Omental fat pad (tissue), 4 donors: ENCODE measurements around the gene C20orf96. TPM values are rescaled to one million over a fixed set of nuclear protein-coding genes. Genes with fewer than 3 reads are reported as not detected.

Experiments
- ATAC-seq: fragments of 150-250 bp; one replicate; pipeline ENCODE4 v1.9.1; 2016; ENCODE audit warnings: mild to moderate bottlenecking, moderate library complexity; ENCODE audit not compliant: low FRiP score
- DNase-seq: peaks from one replicate; pipeline ENCODE4 v3.0.0-alpha.2; 2019; ENCODE audit warnings: low spot score
- CTCF ChIP-seq, 3 donors: fragments of 450-650 bp; IDR thresholded peaks; one replicate each; pipeline ENCODE4 v1.5.1; 2016 to 2017; ENCODE audit warnings: antibody characterized with exemption in 3 of 3, mild to moderate bottlenecking in 3 of 3, moderate library complexity in 2 of 3
- total RNA-seq, 4 donors: library from RNA; depleted of rRNA; stranded (reverse); fragments of >200 nt; gene quantifications; one replicate each; pipeline ENCODE4 v1.1.0, GENCODE V29; 2016

C20orf96 gene
- total RNA-seq, 4 donors from 2014 or later, result 1.4 to 3.0 (median 1.9) TPM

GRCh38 chr20:311609-312008, 21.1 kb upstream of the C20orf96 start:
- no peak for DNase-seq
- ATAC-seq, result no peak
- no peak for TF ChIP-seq CTCF (IDR thresholded peaks at IDR 0.05)

- no peak for DNase-seq
- no peak for TF ChIP-seq CTCF (IDR thresholded peaks at IDR 0.05)
- no peak for ATAC-seq
These were observed 20.1 kb upstream of the C20orf96 start for GRCh38 chr20:310645-311044.

GRCh38 chr20:309841-310644, 19.5 kb upstream of the C20orf96 start:
- peak; percentile 92 for DNase-seq
- TF ChIP-seq CTCF (IDR thresholded peaks at IDR 0.05), result no peak
- peak; percentile 99 for ATAC-seq

GRCh38 chr20:309306-309840, 18.8 kb upstream of the C20orf96 start:
- no peak for TF ChIP-seq CTCF (IDR thresholded peaks at IDR 0.05)
- DNase-seq, result no peak
- no peak for ATAC-seq

- DNase-seq (no peak), ATAC-seq (no peak)
- TF ChIP-seq CTCF (IDR thresholded peaks at IDR 0.05), result no peak
These were observed 18.0 kb upstream of the C20orf96 start for GRCh38 chr20:308427-309038.

GRCh38 chr20:305745-306144, 15.2 kb upstream of the C20orf96 start:
- DNase-seq (no peak), ATAC-seq (no peak)
- no peak for TF ChIP-seq CTCF (IDR thresholded peaks at IDR 0.05)
